Esophagus squamous epithelium (tissue), 4 donors: Measurements from ENCODE around the gene HSPA4.

Source experiments
- POLR2A ChIP-seq, 4 donors: fragments of 450-650 bp; IDR thresholded peaks; one replicate each; pipeline ENCODE4 v1.6.1; 2017; ENCODE audit warnings: antibody characterized with exemption in 4 of 4, mild to moderate bottlenecking in 4 of 4, moderate library complexity in 3 of 4
- TF ChIP-seq, protein P1 (sequence below), 6 experiments: fragments of 450-650 bp in 4 of 6; fragments of 200-600 bp in 2 of 6; sonication (generic) in 2 of 6; IDR thresholded peaks; one replicate each; pipeline ENCODE4 v1.5.1; 2016 to 2019; ENCODE audit warnings: antibody characterized with exemption in 6 of 6, mild to moderate bottlenecking in 4 of 6, moderate library complexity in 4 of 6

DNA sequence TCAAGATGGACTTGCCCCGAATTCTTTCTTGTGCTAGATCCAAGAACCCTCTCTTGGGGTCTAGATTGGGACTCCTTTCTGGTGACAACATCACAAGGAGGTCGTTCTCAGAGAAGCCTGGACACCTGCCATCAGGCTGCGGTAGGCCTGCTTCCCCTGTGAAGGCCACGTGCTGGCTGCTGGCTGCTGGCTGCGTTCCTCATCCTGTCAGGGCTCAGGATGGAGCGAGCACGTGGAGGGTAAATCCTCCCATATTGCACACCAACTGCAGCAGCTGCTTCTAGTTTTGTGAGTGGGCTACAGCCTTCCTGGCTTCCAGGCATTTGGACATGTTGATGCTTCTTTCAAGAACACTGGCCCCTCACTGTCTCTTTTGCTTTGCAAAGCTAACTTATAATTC, 95.6 kb downstream of the HSPA4 start:
- TF ChIP-seq, protein P1, sequence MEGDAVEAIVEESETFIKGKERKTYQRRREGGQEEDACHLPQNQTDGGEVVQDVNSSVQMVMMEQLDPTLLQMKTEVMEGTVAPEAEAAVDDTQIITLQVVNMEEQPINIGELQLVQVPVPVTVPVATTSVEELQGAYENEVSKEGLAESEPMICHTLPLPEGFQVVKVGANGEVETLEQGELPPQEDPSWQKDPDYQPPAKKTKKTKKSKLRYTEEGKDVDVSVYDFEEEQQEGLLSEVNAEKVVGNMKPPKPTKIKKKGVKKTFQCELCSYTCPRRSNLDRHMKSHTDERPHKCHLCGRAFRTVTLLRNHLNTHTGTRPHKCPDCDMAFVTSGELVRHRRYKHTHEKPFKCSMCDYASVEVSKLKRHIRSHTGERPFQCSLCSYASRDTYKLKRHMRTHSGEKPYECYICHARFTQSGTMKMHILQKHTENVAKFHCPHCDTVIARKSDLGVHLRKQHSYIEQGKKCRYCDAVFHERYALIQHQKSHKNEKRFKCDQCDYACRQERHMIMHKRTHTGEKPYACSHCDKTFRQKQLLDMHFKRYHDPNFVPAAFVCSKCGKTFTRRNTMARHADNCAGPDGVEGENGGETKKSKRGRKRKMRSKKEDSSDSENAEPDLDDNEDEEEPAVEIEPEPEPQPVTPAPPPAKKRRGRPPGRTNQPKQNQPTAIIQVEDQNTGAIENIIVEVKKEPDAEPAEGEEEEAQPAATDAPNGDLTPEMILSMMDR (IDR thresholded peaks at IDR 0.05), result no peak
- no peak for TF ChIP-seq POLR2A (IDR thresholded peaks at IDR 0.05)
